ENCODE data around the gene NPB. TPM values are rescaled to one million over a fixed set of nuclear protein-coding genes. Genes with fewer than 3 reads are reported as not detected.

The NPB gene
- total RNA-seq, 1 donor from 2014 or later: 4.7 TPM

- TF ChIP-seq CTCF (IDR thresholded peaks at IDR 0.05): no peak
- TF ChIP-seq POLR2AphosphoS5 (IDR thresholded peaks at IDR 0.05; ENCODE audit: insufficient read depth in 1 of 2, low read depth in 1 of 2): no peak
- TF ChIP-seq POLR2A (IDR thresholded peaks at IDR 0.05): no peak
Measured at GRCh38 chr17:81908793-81909192, 6.8 kb downstream of the NPB start.

GRCh38 chr17:81909231-81909630 is 7.2 kb downstream of the NPB start:
- TF ChIP-seq POLR2AphosphoS5 (IDR thresholded peaks at IDR 0.05; ENCODE audit: insufficient read depth in 1 of 2, low read depth in 1 of 2): no peak
- TF ChIP-seq POLR2A (IDR thresholded peaks at IDR 0.05): no peak
- no peak for TF ChIP-seq CTCF (IDR thresholded peaks at IDR 0.05)
- Histone ChIP-seq H3K27ac (no peak overlapping the region), H3K36me3 (peaks cover 0 to 22% of the 10 kb centered on the region in 2 donors), H3K4me3 (no peak overlapping the region), H3K9me3 (no peaks in the 10 kb centered on the region), H3K4me1 (peaks cover 19% of the 10 kb centered on the region), H3K27me3 (no peaks in the 10 kb centered on the region)
- DNase-seq (ENCODE audit: extremely low spot score in 2 of 2): no peak
- intact Hi-C loops (cut with DNase I): no loop called here

More at GRCh38 chr17:81908793-81909192, 6.8 kb downstream of the NPB start:
- H3K4me3 ChIP-seq: no peak overlapping the region
- peaks cover 19% of the 10 kb centered on the region for H3K4me1 ChIP-seq
- H3K27me3 ChIP-seq: no peaks in the 10 kb centered on the region
- DNase-seq (ENCODE audit: extremely low spot score in 2 of 2): no peak
- H3K27ac ChIP-seq: no peak overlapping the region
- H3K9me3 ChIP-seq: no peaks in the 10 kb centered on the region
- intact Hi-C loops (cut with DNase I): no loop called here
- peaks cover 0 to 18% of the 10 kb centered on the region in 2 donors for H3K36me3 ChIP-seq

GRCh38 chr17:81909966-81910839 is 8.2 kb downstream of the NPB start:
- Histone ChIP-seq H3K36me3 (peaks cover 0 to 32% of the 10 kb centered on the region in 2 donors), H3K4me1 (peaks cover 19% of the 10 kb centered on the region), H3K27ac (no peak overlapping the region), H3K4me3 (peak overlapping the region; percentile 75 to 90), H3K27me3 (no peaks in the 10 kb centered on the region), H3K9me3 (no peaks in the 10 kb centered on the region)
- TF ChIP-seq CTCF (IDR thresholded peaks at IDR 0.05) (no peak), POLR2AphosphoS5 (IDR thresholded peaks at IDR 0.05; ENCODE audit: insufficient read depth in 1 of 2, low read depth in 1 of 2) (no peak), POLR2A (IDR thresholded peaks at IDR 0.05) (no peak)
- intact Hi-C loops (cut with DNase I): no loop called here
- no peak for DNase-seq (ENCODE audit: extremely low spot score in 2 of 2)

- Histone ChIP-seq H3K27me3 (no peaks in the 10 kb centered on the region), H3K27ac (no peak overlapping the region), H3K36me3 (peaks cover 0 to 38% of the 10 kb centered on the region in 2 donors), H3K4me3 (peak overlapping the region; percentile 75 to 90), H3K4me1 (peaks cover 23% of the 10 kb centered on the region), H3K9me3 (no peaks in the 10 kb centered on the region)
- intact Hi-C loops (cut with DNase I): no loop called here
- TF ChIP-seq POLR2A (IDR thresholded peaks at IDR 0.05): no peak
- TF ChIP-seq CTCF (IDR thresholded peaks at IDR 0.05): no peak
- TF ChIP-seq POLR2AphosphoS5 (IDR thresholded peaks at IDR 0.05; ENCODE audit: insufficient read depth in 1 of 2, low read depth in 1 of 2): no peak
- DNase-seq (ENCODE audit: extremely low spot score in 2 of 2): no peak
Measured at GRCh38 chr17:81910840-81911276, 8.8 kb downstream of the NPB start.

Data from vagina (tissue), 2 donors.